Glomerular visceral epithelial cell (primary cell): Measurements from ENCODE around the gene PADI6.

Source experiments
- DNase-seq: peaks from one replicate; pipeline ENCODE4 v3.0.0-alpha.2; 2016; ENCODE audit errors: extremely low spot score

PADI6 gene

GRCh38 chr1:17434016-17434415 lies 62.0 kb downstream of the PADI6 start:
- DNase-seq: no peak

GRCh38 chr1:17434601-17435000 lies 62.6 kb downstream of the PADI6 start:
- no peak for DNase-seq

GRCh38 chr1:17436380-17437174 lies 64.6 kb downstream of the PADI6 start:
- no peak for DNase-seq

- no peak for DNase-seq
Observed at GRCh38 chr1:17437260-17437579, 65.2 kb downstream of the PADI6 start.

- DNase-seq: peak; percentile 63
Observed at GRCh38 chr1:17437580-17438317, 65.8 kb downstream of the PADI6 start.

- peak; percentile 71 for DNase-seq
Observed at GRCh38 chr1:17438318-17439249, 66.6 kb downstream of the PADI6 start.

- DNase-seq: peak; percentile 85
Observed at GRCh38 chr1:17439250-17440073, 67.5 kb downstream of the PADI6 start, which contains the start of gene RCC2. TSS of gene RCC2 (minus strand) at chr1:17439677. CDS start at chr1:17438514, 1,163 bp downstream.

GRCh38 chr1:17440074-17440826 lies 68.3 kb downstream of the PADI6 start:
- DNase-seq: no peak

- no peak for DNase-seq
Observed at GRCh38 chr1:17440827-17441168, 68.8 kb downstream of the PADI6 start.

- DNase-seq: peak; percentile 23
Observed at GRCh38 chr1:17441265-17441992, 69.4 kb downstream of the PADI6 start.

GRCh38 chr1:17441993-17442357 lies 70.0 kb downstream of the PADI6 start:
- no peak for DNase-seq

GRCh38 chr1:17442841-17443240 lies 70.8 kb downstream of the PADI6 start:
- DNase-seq: no peak

- DNase-seq: no peak
Observed at GRCh38 chr1:17447501-17447992, 75.6 kb downstream of the PADI6 start.
